ENCODE data around the gene FBXO11.

DNA sequence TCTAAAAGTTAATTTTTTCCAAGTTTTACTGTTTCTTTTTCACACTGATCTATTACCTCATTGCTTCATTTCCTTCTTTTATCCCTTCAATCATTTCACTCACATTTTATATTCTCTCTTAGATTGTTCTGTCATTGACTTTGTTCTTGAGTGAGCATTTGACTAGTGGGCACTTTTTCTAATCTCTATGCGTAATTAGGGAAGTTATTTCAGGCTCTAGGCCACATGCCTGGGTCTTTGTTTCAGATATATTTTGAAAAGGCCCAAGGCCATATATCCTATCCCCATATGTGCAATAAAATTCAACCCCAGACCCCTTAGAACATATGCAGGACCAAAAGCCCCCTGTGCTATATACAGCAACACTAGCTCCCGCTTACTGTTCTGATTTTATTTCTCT, 62.1 kb downstream of the FBXO11 start:
- TF ChIP-seq, protein P1, sequence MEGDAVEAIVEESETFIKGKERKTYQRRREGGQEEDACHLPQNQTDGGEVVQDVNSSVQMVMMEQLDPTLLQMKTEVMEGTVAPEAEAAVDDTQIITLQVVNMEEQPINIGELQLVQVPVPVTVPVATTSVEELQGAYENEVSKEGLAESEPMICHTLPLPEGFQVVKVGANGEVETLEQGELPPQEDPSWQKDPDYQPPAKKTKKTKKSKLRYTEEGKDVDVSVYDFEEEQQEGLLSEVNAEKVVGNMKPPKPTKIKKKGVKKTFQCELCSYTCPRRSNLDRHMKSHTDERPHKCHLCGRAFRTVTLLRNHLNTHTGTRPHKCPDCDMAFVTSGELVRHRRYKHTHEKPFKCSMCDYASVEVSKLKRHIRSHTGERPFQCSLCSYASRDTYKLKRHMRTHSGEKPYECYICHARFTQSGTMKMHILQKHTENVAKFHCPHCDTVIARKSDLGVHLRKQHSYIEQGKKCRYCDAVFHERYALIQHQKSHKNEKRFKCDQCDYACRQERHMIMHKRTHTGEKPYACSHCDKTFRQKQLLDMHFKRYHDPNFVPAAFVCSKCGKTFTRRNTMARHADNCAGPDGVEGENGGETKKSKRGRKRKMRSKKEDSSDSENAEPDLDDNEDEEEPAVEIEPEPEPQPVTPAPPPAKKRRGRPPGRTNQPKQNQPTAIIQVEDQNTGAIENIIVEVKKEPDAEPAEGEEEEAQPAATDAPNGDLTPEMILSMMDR (optimal IDR thresholded peaks at IDR 0.05 in 1 of 3, IDR thresholded peaks at IDR 0.05 in 1 of 3, conservative IDR thresholded peaks at IDR 0.05 in 1 of 3; ENCODE audit: extremely low read depth in 1 of 3, insufficient read depth in 2 of 3, low read length in 3 of 3): no peak
- no peak for TF ChIP-seq EZH2 (IDR thresholded peaks at IDR 0.05; ENCODE audit: low read length)
